ENCODE results near the gene CAMK2A. TPM values are rescaled to one million over a fixed set of nuclear protein-coding genes. Genes with fewer than 3 reads are reported as not detected.

CAMK2A gene
- polyA plus RNA-seq, 1 of the 3 experiments (the other 2 are of a cell fraction), result 0.10 TPM

- TF ChIP-seq ZBTB33 (IDR thresholded peaks at IDR 0.05; ENCODE audit: borderline replicate concordance, low read depth) (no peak), EZH2phosphoT487 (IDR thresholded peaks at IDR 0.05; ENCODE audit: borderline replicate concordance, low read depth) (no peak)
Measured at GRCh38 chr5:150321211-150321610, 31.6 kb upstream of the CAMK2A start (continued).

- H3K4me1 ChIP-seq (ENCODE audit: control insufficient read depth in 1 of 2, insufficient read depth in 2 of 2, low read depth in 1 of 2, low read length in 1 of 2), result peaks cover 27% of the 10 kb centered on the region in 2 experiments
- H3K27ac ChIP-seq (ENCODE audit: low read depth in 2 of 2, low read length in 1 of 2), result peak overlapping the region; percentile 55 to 99
- no peak for DNase-seq
- ChIA-PET CTCF (interaction anchor here (1.1 to 2.1 kb wide), 5 partner anchors 15 to 74 kb away, joined by 3 to 6 read pairs (median 4); no protein-coding TSS in a partner anchor), POLR2A (no interaction called here)
- H3K9me3 ChIP-seq, result no peaks in the 10 kb centered on the region
- TF ChIP-seq JUND (IDR thresholded peaks at IDR 0.05) (no peak), FOSL2 (IDR thresholded peaks at IDR 0.05; ENCODE audit: borderline replicate concordance, low read depth) (0 out of 2 replicates have a peak, but pooled peaks have one; percentile 2), USF1 (IDR thresholded peaks at IDR 0.05; ENCODE audit: borderline replicate concordance, low read depth) (peak; percentile 69), USF2 (IDR thresholded peaks at IDR 0.05; ENCODE audit: borderline replicate concordance, low read depth, low read length) (peak; percentile 20; the same call in 1 of the 2 replicates), MAX (IDR thresholded peaks at IDR 0.05; ENCODE audit: low read depth) (peak; percentile 68), MXI1 (IDR thresholded peaks at IDR 0.05; ENCODE audit: low read depth, low read length) (peak; percentile 46; the same call in 1 of the 2 replicates), GATA2 (CRISPR knock-in tag; IDR thresholded peaks at IDR 0.05) (no peak), TCF12 (IDR thresholded peaks at IDR 0.05) (peak; percentile 14; the same call in 1 of the 2 replicates), RXRA (IDR thresholded peaks at IDR 0.05; ENCODE audit: borderline replicate concordance, low read depth) (peak; percentile 12; the same call in 1 of the 2 replicates)
- H3K4me2 ChIP-seq, result no peak overlapping the region
- H3K9me2 ChIP-seq, result no peaks in the 10 kb centered on the region
- no peak overlapping the region for H2AFZ ChIP-seq (ENCODE audit: low read depth)
- H4K20me1 ChIP-seq (ENCODE audit: insufficient read depth), result no peaks in the 10 kb centered on the region
- H3K36me3 ChIP-seq (replicated peaks in 1 of 2; ENCODE audit: control insufficient read depth in 1 of 2, insufficient read depth in 2 of 2, low read length in 1 of 2), result no peaks in the 10 kb centered on the region
- no peaks in the 10 kb centered on the region for H3K79me2 ChIP-seq (ENCODE audit: insufficient read depth)
- no peaks in the 10 kb centered on the region for H3K27me3 ChIP-seq (ENCODE audit: insufficient read depth)
- WGBS (ENCODE audit: low lambda C conversion rate), result 33% methylated on average over 2 of the region's 2 CpGs
- H3K4me3 ChIP-seq (ENCODE audit: low read depth in 2 of 2, low read length in 1 of 2), result no peak overlapping the region
- H3F3A ChIP-seq (replicated peaks; ENCODE audit: insufficient read depth), result peaks cover 34% of the 10 kb centered on the region
- peak overlapping the region; percentile 17; the same call in 1 of the 2 replicates for H3K9ac ChIP-seq
Measured at GRCh38 chr5:150320044-150320613, 30.6 kb upstream of the CAMK2A start.
